D721Med (cell line): Measurements from ENCODE around the gene ASIC1.
A peak's percentile ranks its signal among the peaks of the same experiment; 100 is the strongest.
"Not testable (repeated sequence)": the region's sequence is repeated elsewhere in the genome, so short reads cannot be mapped to it uniquely, and the experiment has no call there.

Source experiments
- DNase-seq: peaks from one replicate; pipeline ENCODE4 v3.0.0; 2011; ENCODE audit warnings: low spot score; ENCODE audit not compliant: insufficient read length
- FAIRE-seq: peaks from 2 replicates; lab custom pipeline; 2011; peaks lifted over from hg19 to GRCh38; lab: Jason Lieb, UNC
- CTCF ChIP-seq: IDR thresholded peaks from 2 replicates; pipeline ENCODE4 v1.5.1; 2012; ENCODE audit warnings: mild to moderate bottlenecking, control low read depth; ENCODE audit not compliant: insufficient read depth; ENCODE audit errors: missing control alignments

The ASIC1 gene

GRCh38 chr12:50026691-50027090 is 30.7 kb upstream of the ASIC1 start:
- DNase-seq (no peak), FAIRE-seq (no peak)
- no peak for TF ChIP-seq CTCF

GRCh38 chr12:50030449-50030848 is 26.9 kb upstream of the ASIC1 start:
- not testable (repeated sequence) for DNase-seq, FAIRE-seq

- no peak for FAIRE-seq
Observed at GRCh38 chr12:50032515-50032853, 24.9 kb upstream of the ASIC1 start.

GRCh38 chr12:50032854-50033581 is 24.4 kb upstream of the ASIC1 start:
- DNase-seq (peak; percentile 93), FAIRE-seq (no peak)
- no peak for TF ChIP-seq CTCF

More at GRCh38 chr12:50032515-50032853, 24.9 kb upstream of the ASIC1 start:
- no peak for DNase-seq
- no peak for TF ChIP-seq CTCF

GRCh38 chr12:50038336-50038735 is 19.1 kb upstream of the ASIC1 start:
- no peak for FAIRE-seq
- DNase-seq: no peak
- TF ChIP-seq CTCF: no peak

GRCh38 chr12:50039151-50039835 is 18.1 kb upstream of the ASIC1 start:
- FAIRE-seq: no peak
- peak; percentile 89 for DNase-seq
- TF ChIP-seq CTCF: peak; percentile 96

GRCh38 chr12:50040657-50041056 is 16.7 kb upstream of the ASIC1 start:
- DNase-seq (no peak), FAIRE-seq (no peak)
- TF ChIP-seq CTCF: no peak
